GM18868 (cell line): ENCODE results near the gene C5orf34.

Experiments
- ATAC-seq: cut with Tn5 transposase; IDR thresholded peaks from one replicate; pipeline ENCODE4 v1.9.1; 2021; ENCODE audit warnings: mild to moderate bottlenecking, moderate library complexity; ENCODE audit not compliant: unreplicated experiment

The C5orf34 gene

GRCh38 chr5:43437062-43437660 lies 77.8 kb downstream of the C5orf34 start:
- no peak for ATAC-seq
